MCF 10A (cell line): Measurements from ENCODE around the gene PLSCR2. TPM values are rescaled to one million over a fixed set of nuclear protein-coding genes. Genes with fewer than 3 reads are reported as not detected.

ENCODE experiments used
- BruUV-seq: library from RNA; stranded (reverse); fragments of 400-500 nt; replicated peaks from 2 replicates; lab custom pipeline; 2021; lab: Mats Ljungman, UMichigan
- CTCF ChIA-PET: fragments of 300-600 bp; sonication (Branson Sonifier 250); formaldehyde crosslinking; extraction: SDS; loops from one replicate; lab custom pipeline; 2021; ENCODE audit warnings: antibody characterized with exemption, inconsistent platforms; lab: Yijun Ruan, JAX
- POLR2A ChIA-PET: fragments of 300-600, 350-650 bp; sonication (Branson Sonifier 250); formaldehyde crosslinking; extraction: SDS; loops from one replicate; lab custom pipeline; 2020; ENCODE audit warnings: antibody characterized with exemption, inconsistent platforms; lab: Yijun Ruan, JAX
- DNase-seq: peaks from one replicate; pipeline ENCODE4 v3.0.0-alpha.2; 2018; ENCODE audit not compliant: unreplicated experiment
- H3K27ac Mint-ChIP-seq: one replicate; pipeline ENCODE4 v1.8.0; 2022; ENCODE audit warnings: mild to moderate bottlenecking, low read depth, mixed read lengths; ENCODE audit not compliant: unreplicated experiment
- H3K27me3 Mint-ChIP-seq: one replicate; pipeline ENCODE4 v1.8.0; 2022; ENCODE audit warnings: mixed read lengths; ENCODE audit not compliant: insufficient read depth, unreplicated experiment
- H3K36me3 Mint-ChIP-seq: one replicate; pipeline ENCODE4 v1.8.0; 2022; ENCODE audit warnings: mild to moderate bottlenecking, moderate library complexity, mixed read lengths; ENCODE audit not compliant: insufficient read depth, unreplicated experiment
- H3K4me1 Mint-ChIP-seq: one replicate; pipeline ENCODE4 v1.8.0; 2022; ENCODE audit warnings: mixed read lengths; ENCODE audit not compliant: insufficient read depth, unreplicated experiment
- H3K4me3 Mint-ChIP-seq: one replicate; pipeline ENCODE4 v1.8.0; 2022; ENCODE audit warnings: mild to moderate bottlenecking, moderate library complexity, mixed read lengths; ENCODE audit not compliant: unreplicated experiment
- H3K9me3 Mint-ChIP-seq: one replicate; pipeline ENCODE4 v1.8.0; 2022; ENCODE audit warnings: mixed read lengths; ENCODE audit not compliant: unreplicated experiment
- CTCF ChIP-seq: fragments of 200-600 bp; IDR thresholded peaks from one replicate; pipeline ENCODE4 v1.8.0; 2022; ENCODE audit warnings: antibody characterized with exemption, mild to moderate bottlenecking; ENCODE audit not compliant: unreplicated experiment
- intact Hi-C: fragments of 100-400 bp; cut with micrococcal nuclease; formaldehyde crosslinking; loops from 2 replicates; pipeline ENCODE4 v1.14.1; 2022
- total RNA-seq: library from RNA; stranded (reverse); gene quantifications from 2 replicates; pipeline ENCODE4 v1.2.3, GENCODE V29; 2022

PLSCR2 gene
- total RNA-seq, 1 experiment from 2014 or later, result not detected

GRCh38 chr3:146431240-146431639 is 38.1 kb downstream of the PLSCR2 start:
- Mint-ChIP-seq H3K27me3 (no peaks in the 10 kb centered on the region), H3K27ac (no peak overlapping the region), H3K36me3 (no peaks in the 10 kb centered on the region), H3K4me3 (no peak overlapping the region), H3K9me3 (peaks cover 7% of the 10 kb centered on the region), H3K4me1 (no peaks in the 10 kb centered on the region)
- ChIA-PET CTCF (no interaction called here), POLR2A (no interaction called here)
- intact Hi-C loops, result no loop called here
- BruUV-seq, result no TSS peak
- no peak for DNase-seq
- no peak for TF ChIP-seq CTCF

- BruUV-seq, result no TSS peak
- ChIA-PET CTCF (no interaction called here), POLR2A (interaction anchor here (0.6 kb wide), 1 partner anchor 30 kb away, joined by 3 read pairs; no protein-coding TSS in a partner anchor)
- TF ChIP-seq CTCF, result no peak
- Mint-ChIP-seq H3K4me1 (peaks cover 14% of the 10 kb centered on the region), H3K36me3 (no peaks in the 10 kb centered on the region), H3K9me3 (peaks cover 14% of the 10 kb centered on the region), H3K27me3 (no peaks in the 10 kb centered on the region), H3K4me3 (no peak overlapping the region), H3K27ac (no peak overlapping the region)
- intact Hi-C loops, result no loop called here
- no peak for DNase-seq
Measured at GRCh38 chr3:146425341-146425740, 44.0 kb downstream of the PLSCR2 start.

- POLR2A ChIA-PET, result interaction anchor here (0.6 kb wide), 1 partner anchor 613 kb away, joined by 3 read pairs; no protein-coding TSS in a partner anchor
Measured at GRCh38 chr3:146421819-146422759, 47.3 kb downstream of the PLSCR2 start.

More at GRCh38 chr3:146421819-146422759, 47.3 kb downstream of the PLSCR2 start:
- intact Hi-C loops, result no loop called here
- Mint-ChIP-seq H3K4me1 (peaks cover 14% of the 10 kb centered on the region), H3K36me3 (no peaks in the 10 kb centered on the region), H3K27ac (no peak overlapping the region), H3K27me3 (no peaks in the 10 kb centered on the region), H3K9me3 (peaks cover 7% of the 10 kb centered on the region), H3K4me3 (no peak overlapping the region)
- BruUV-seq, result no TSS peak
- no peak for TF ChIP-seq CTCF
- DNase-seq, result peak; percentile 57
- CTCF ChIA-PET, result interaction anchor here (0.6 to 1.2 kb wide), 2 partner anchors 159 to 181 kb away, joined by 3 to 4 read pairs; no protein-coding TSS in a partner anchor
